Anterior cingulate cortex (tissue), 58 donors: ENCODE measurements around the gene DNAJC9.

Source experiments
- DNase-seq, 58 donors: peaks; one replicate each; lab custom pipeline; 2025; lab: John Stamatoyannopoulos, UW

DNAJC9 gene

GRCh38 chr10:73205081-73205480 lies 42.0 kb downstream of the DNAJC9 start:
- no peak for DNase-seq
